IMR-90 (cell line): Measurements from ENCODE around the gene ANKFN1. TPM values are rescaled to one million over a fixed set of nuclear protein-coding genes. Genes with fewer than 3 reads are reported as not detected.
A peak's percentile ranks its signal among the peaks of the same experiment; 100 is the strongest.

Experiments
- ATAC-seq: fragments of 200-7000 bp; cut with Tn5 transposase; 2 replicates; pipeline ENCODE4 v1.9.1; 2020; ENCODE audit warnings: low read depth, mild to moderate bottlenecking, moderate library complexity
- BruUV-seq: library from RNA; stranded (reverse); fragments of 400-500 nt; replicated peaks from 2 replicates; lab custom pipeline; 2021; lab: Mats Ljungman, UMichigan
- CTCF ChIA-PET: fragments of 300-600 bp; formaldehyde crosslinking; extraction: SDS; loops from one replicate; lab custom pipeline; 2021; ENCODE audit warnings: antibody characterized with exemption; lab: Yijun Ruan, JAX
- POLR2A ChIA-PET: fragments of 300-600 bp; sonication (Branson Sonifier 250); formaldehyde crosslinking; loops from one replicate; lab custom pipeline; 2022; ENCODE audit warnings: antibody characterized with exemption; ENCODE audit not compliant: unreplicated experiment; lab: Charles Lee
- DNase-seq: peaks from one replicate; pipeline ENCODE4 v3.0.0; 2013
- H2AFZ ChIP-seq: replicated peaks from 2 replicates; pipeline ENCODE3; 2013; ENCODE audit warnings: low read length, mild to moderate bottlenecking; ENCODE audit not compliant: poor library complexity
- H2AK5ac ChIP-seq: 2 replicates; pipeline ENCODE4 v1.6.1; 2013; ENCODE audit warnings: low read depth, low read length, inconsistent platforms
- H2AK9ac ChIP-seq: replicated peaks from 2 replicates; pipeline ENCODE3; 2013; ENCODE audit warnings: mild to moderate bottlenecking, low read depth, low read length, moderate library complexity; ENCODE audit not compliant: poor library complexity
- H2BK120ac ChIP-seq: 2 replicates; pipeline ENCODE4 v1.6.1; 2013; ENCODE audit warnings: low read depth, low read length, inconsistent platforms
- H2BK15ac ChIP-seq: 3 replicates; pipeline ENCODE4 v1.6.1; 2013; ENCODE audit warnings: low read depth, low read length, inconsistent platforms
- H2BK20ac ChIP-seq: 2 replicates; pipeline ENCODE4 v1.6.1; 2013; ENCODE audit warnings: low read depth, mild to moderate bottlenecking, inconsistent platforms, low read length, moderate library complexity
- H2BK5ac ChIP-seq: 2 replicates; pipeline ENCODE4 v1.6.1; 2013; ENCODE audit warnings: mild to moderate bottlenecking, low read depth, low read length, inconsistent platforms; ENCODE audit not compliant: poor library complexity, severe bottlenecking
- H3K14ac ChIP-seq: replicated peaks from 2 replicates; pipeline ENCODE4 v1.6.1; 2013; ENCODE audit warnings: low read depth, low read length, inconsistent platforms
- H3K18ac ChIP-seq: 2 replicates; pipeline ENCODE4 v1.6.1; 2013; ENCODE audit warnings: low read depth, low read length, control low read depth
- H3K23ac ChIP-seq: 2 replicates; pipeline ENCODE4 v1.6.1; 2013; ENCODE audit warnings: low read depth, low read length, inconsistent platforms
- H3K27ac ChIP-seq: 2 replicates; pipeline ENCODE4 v1.5.1; 2013; ENCODE audit warnings: mild to moderate bottlenecking, control low read depth, low read length; ENCODE audit not compliant: insufficient read depth
- H3K27me3 ChIP-seq: 2 replicates; pipeline ENCODE4 v1.6.1; 2013; ENCODE audit warnings: low read length; ENCODE audit not compliant: control insufficient read depth, insufficient read depth
- H3K36me3 ChIP-seq: 2 replicates; pipeline ENCODE4 v1.6.1; 2013; ENCODE audit warnings: low read length, mixed read lengths; ENCODE audit not compliant: control insufficient read depth, insufficient read depth
- H3K4ac ChIP-seq: 2 replicates; pipeline ENCODE4 v1.6.1; 2013; ENCODE audit warnings: low read depth, low read length, inconsistent platforms
- H3K4me1 ChIP-seq: 2 replicates; pipeline ENCODE4 v1.6.1; 2013; ENCODE audit warnings: low read length, mixed read lengths; ENCODE audit not compliant: control insufficient read depth, insufficient read depth
- H3K4me2 ChIP-seq: 2 replicates; pipeline ENCODE4 v1.6.1; 2013; ENCODE audit warnings: low read depth, mild to moderate bottlenecking, control low read depth, low read length, moderate library complexity
- H3K4me3 ChIP-seq: 2 replicates; pipeline ENCODE4 v1.5.1; 2013; ENCODE audit warnings: low read depth, mild to moderate bottlenecking, control low read depth, low read length, moderate library complexity; ENCODE audit not compliant: insufficient read depth
- H3K56ac ChIP-seq: 2 replicates; pipeline ENCODE4 v1.6.1; 2013; ENCODE audit warnings: low read length, inconsistent platforms; ENCODE audit not compliant: insufficient read depth; ENCODE audit errors: extremely low read depth
- H3K79me1 ChIP-seq, 2 experiments: 2 replicates each; pipeline ENCODE4 v1.6.1; 2013; ENCODE audit warnings: low read length in 2 of 2, inconsistent platforms in 1 of 2, low read depth in 1 of 2
- H3K9ac ChIP-seq: 2 replicates; pipeline ENCODE4 v1.6.1; 2013; ENCODE audit warnings: low read depth, low read length, control low read depth
- H3K9me1 ChIP-seq: 2 replicates; pipeline ENCODE4 v1.6.1; 2013; ENCODE audit warnings: low read length, inconsistent platforms; ENCODE audit not compliant: insufficient read depth
- H3K9me3 ChIP-seq: 2 replicates; pipeline ENCODE4 v1.6.1; 2013; ENCODE audit warnings: low read length; ENCODE audit not compliant: control insufficient read depth, insufficient read depth
- H4K20me1 ChIP-seq: 2 replicates; pipeline ENCODE4 v1.6.1; 2013; ENCODE audit warnings: low read length, inconsistent platforms; ENCODE audit not compliant: insufficient read depth
- H4K5ac ChIP-seq: 2 replicates; pipeline ENCODE4 v1.6.1; 2013; ENCODE audit warnings: mild to moderate bottlenecking, low read depth, low read length, control low read depth
- H4K8ac ChIP-seq, 2 experiments: 2 replicates each; pipeline ENCODE4 v1.6.1; 2013; ENCODE audit warnings: low read depth in 2 of 2, low read length in 2 of 2, control low read depth in 1 of 2, inconsistent platforms in 1 of 2
- H4K91ac ChIP-seq: 2 replicates; pipeline ENCODE4 v1.6.1; 2013; ENCODE audit warnings: low read depth, low read length, inconsistent platforms; ENCODE audit not compliant: insufficient read depth
- BHLHE40 ChIP-seq: fragments of 150-350 bp; IDR thresholded peaks from 2 replicates; pipeline ENCODE4 v1.6.1; 2016; ENCODE audit warnings: mild to moderate bottlenecking, low read depth, low read length
- CEBPB ChIP-seq: IDR thresholded peaks from 2 replicates; pipeline ENCODE4 v1.6.1; 2012; ENCODE audit warnings: low read depth, low read length, improper control_type of control experiment
- CHD1 ChIP-seq: IDR thresholded peaks from 2 replicates; pipeline ENCODE4 v1.6.1; 2012; ENCODE audit warnings: low read depth, low read length, improper control_type of control experiment
- CTCF ChIP-seq: conservative IDR thresholded peaks from 2 replicates; pipeline ENCODE4 v1.5.1; 2012; ENCODE audit warnings: mild to moderate bottlenecking, low read depth, low read length, improper control_type of control experiment
- FOS ChIP-seq: fragments of 150-350 bp; IDR thresholded peaks from 2 replicates; pipeline ENCODE4 v1.6.1; 2016; ENCODE audit warnings: low read depth, low read length
- MAFK ChIP-seq: IDR thresholded peaks from 2 replicates; pipeline ENCODE4 v1.6.1; 2012; ENCODE audit warnings: low read depth, low read length, improper control_type of control experiment
- MAZ ChIP-seq: IDR thresholded peaks from 2 replicates; pipeline ENCODE4 v1.6.1; 2012; ENCODE audit warnings: low read depth, mild to moderate bottlenecking, low read length, improper control_type of control experiment, moderate library complexity, borderline replicate concordance
- MXI1 ChIP-seq: IDR thresholded peaks from 2 replicates; pipeline ENCODE4 v1.6.1; 2012; ENCODE audit warnings: low read depth, mild to moderate bottlenecking, low read length, moderate library complexity, borderline replicate concordance
- POLR2A ChIP-seq: IDR thresholded peaks from 2 replicates; pipeline ENCODE4 v1.6.1; 2012; ENCODE audit warnings: mild to moderate bottlenecking, low read depth, low read length
- RAD21 ChIP-seq: IDR thresholded peaks from 2 replicates; pipeline ENCODE4 v1.6.1; 2012; ENCODE audit warnings: low read length, improper control_type of control experiment
- RCOR1 ChIP-seq: IDR thresholded peaks from 2 replicates; pipeline ENCODE4 v1.6.1; 2012; ENCODE audit warnings: mild to moderate bottlenecking, low read length, improper control_type of control experiment; ENCODE audit not compliant: insufficient replicate concordance
- RFX5 ChIP-seq: IDR thresholded peaks from 2 replicates; pipeline ENCODE4 v1.8.0; 2012; ENCODE audit warnings: low read depth, mild to moderate bottlenecking, low read length, moderate library complexity
- SMC3 ChIP-seq: fragments of 150-350 bp; IDR thresholded peaks from 2 replicates; pipeline ENCODE4 v1.6.1; 2016; ENCODE audit warnings: low read depth, mild to moderate bottlenecking, antibody characterized with exemption, low read length, moderate library complexity
- WGBS, 2 experiments: methylation state at CpG; one replicate each; pipeline versions ENCODE4 v1.1.5 to v1.1.7; 2013; ENCODE audit warnings: missing lambda C conversion rate in 2 of 2; ENCODE audit not compliant: insufficient read length in 1 of 2; ENCODE audit errors: extremely low coverage in 2 of 2; 5-methylcytosine and 5-hydroxymethylcytosine counted together
- dilution Hi-C: fragments of 300-500 bp; cut with HindIII; formaldehyde crosslinking; loops from one replicate; pipeline ENCODE4 v1.14.3; 2018; ENCODE audit warnings: low sequenced_read_pairs; ENCODE audit not compliant: unreplicated experiment
- in situ Hi-C: fragments of 300-500 bp; cut with MboI; formaldehyde crosslinking; loops from 3 replicates; pipeline ENCODE4 v1.14.3; 2019; ENCODE audit warnings: low sequenced_read_pairs, inconsistent platforms, mixed read lengths
- intact Hi-C: fragments of 100-400 bp; cut with micrococcal nuclease; formaldehyde crosslinking; loops from 2 replicates; pipeline ENCODE4 v1.10.0; 2022
- polyA plus RNA-seq, 3 experiments: library from polyadenylated mRNA; depleted of rRNA; stranded (reverse); fragments of >200 nt; gene quantifications; 2 replicates each; pipeline ENCODE4 v1.2.3, GENCODE V29; 2012; ENCODE audit warnings: low replicate concordance in 1 of 3
- total RNA-seq: library from RNA; depleted of rRNA; stranded (reverse); fragments of >200 nt; gene quantifications from 2 replicates; pipeline ENCODE4 v1.2.3, GENCODE V29; 2012

The ANKFN1 gene
- total and polyA plus RNA-seq, 2 of the 4 experiments (the other 2 are of a cell fraction) = not detected

GRCh38 chr17:56269556-56270389 is 116.5 kb downstream of the ANKFN1 start:
- ATAC-seq = peak; percentile 24; the same call in 1 of the 2 replicates
- CTCF ChIA-PET = interaction anchor here (0.6 to 1.0 kb wide), 2 partner anchors 29 to 41 kb away, joined by 3 read pairs; no protein-coding TSS in a partner anchor
- Histone ChIP-seq H3K79me1 (no peaks in the 10 kb centered on the region), H2AK9ac (no peak overlapping the region), H2BK15ac (no peak overlapping the region), H3K9me1 (no peaks in the 10 kb centered on the region), H4K5ac (peak overlapping the region; percentile 29; the same call in 1 of the 2 replicates), H3K14ac (no peak overlapping the region), H2AK5ac (no peak overlapping the region), H2BK5ac (no peak overlapping the region), H4K20me1 (no peaks in the 10 kb centered on the region), H3K9ac (no peak overlapping the region), H3K27me3 (no peaks in the 10 kb centered on the region), H3K9me3 (no peaks in the 10 kb centered on the region), H3K36me3 (no peaks in the 10 kb centered on the region), H2BK120ac (no peak overlapping the region), H3K56ac (no peak overlapping the region), H3K4me3 (no peak overlapping the region), H2BK20ac (no peak overlapping the region), H2AFZ (no peak overlapping the region), H3K23ac (no peak overlapping the region), H3K4me1 (no peaks in the 10 kb centered on the region), H3K27ac (no peak overlapping the region), H3K4ac (no peak overlapping the region), H4K8ac (no peak overlapping the region), H4K91ac (no peak overlapping the region), H3K4me2 (no peak overlapping the region), H3K18ac (peak overlapping the region; percentile 68; the same call in 1 of the 2 replicates)
- dilution Hi-C loops = no loop called here
- DNase-seq = no peak
- no peak for TF ChIP-seq MXI1
- no peak for TF ChIP-seq MAFK
- TF ChIP-seq MAZ = no peak
- no peak for TF ChIP-seq CHD1
- no peak for TF ChIP-seq CEBPB
- no peak for TF ChIP-seq SMC3
- TF ChIP-seq RFX5 = no peak
- TF ChIP-seq RCOR1 = no peak
- no peak for TF ChIP-seq RAD21
- no peak for TF ChIP-seq CTCF
- no peak for TF ChIP-seq POLR2A
- TF ChIP-seq FOS = no peak
- no peak for TF ChIP-seq BHLHE40
- POLR2A ChIA-PET = no interaction called here
- in situ Hi-C loops = no loop called here
- BruUV-seq = no TSS peak
- WGBS, 2 experiments = 80% methylated on average over 1 of the region's 6 CpGs; no CpG with 5 or more reads in 1 of the 2 experiments
- intact Hi-C loops = no loop called here
